NCI-H82 treated with DMSO at 0.1 percent for 48 hours (cell line): ENCODE measurements around the gene AKR1C3.
"Not testable (repeated sequence)": the region's sequence is repeated elsewhere in the genome, so short reads cannot be mapped to it uniquely, and the experiment has no call there.

Experiments used
- DNase-seq: peaks from one replicate; lab custom pipeline; 2025; ENCODE audit not compliant: unreplicated experiment; lab: John Stamatoyannopoulos, UW

AKR1C3 gene

GRCh38 chr10:5136468-5137087, 42.4 kb downstream of the AKR1C3 start:
- no peak for DNase-seq

DNA sequence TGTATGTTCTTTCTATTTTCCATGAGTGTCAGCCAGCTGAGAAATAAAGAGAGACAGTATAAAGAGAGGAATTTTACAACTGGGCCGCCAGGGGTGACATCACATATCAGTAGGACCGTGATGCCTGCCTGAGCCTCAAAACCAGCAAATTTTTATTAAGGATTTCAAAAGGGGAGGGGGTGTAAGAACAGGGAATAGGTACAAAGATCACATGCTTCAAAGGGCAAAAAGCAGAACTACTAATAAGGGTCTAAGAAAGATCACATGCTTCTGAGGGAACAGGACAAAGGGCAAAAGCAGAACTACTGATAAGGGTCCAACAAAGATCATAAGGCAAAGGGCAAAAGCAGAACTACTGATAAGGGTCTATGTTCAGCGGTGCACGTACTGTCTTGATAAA, 43.5 kb downstream of the AKR1C3 start:
- not testable (repeated sequence) for DNase-seq

DNA sequence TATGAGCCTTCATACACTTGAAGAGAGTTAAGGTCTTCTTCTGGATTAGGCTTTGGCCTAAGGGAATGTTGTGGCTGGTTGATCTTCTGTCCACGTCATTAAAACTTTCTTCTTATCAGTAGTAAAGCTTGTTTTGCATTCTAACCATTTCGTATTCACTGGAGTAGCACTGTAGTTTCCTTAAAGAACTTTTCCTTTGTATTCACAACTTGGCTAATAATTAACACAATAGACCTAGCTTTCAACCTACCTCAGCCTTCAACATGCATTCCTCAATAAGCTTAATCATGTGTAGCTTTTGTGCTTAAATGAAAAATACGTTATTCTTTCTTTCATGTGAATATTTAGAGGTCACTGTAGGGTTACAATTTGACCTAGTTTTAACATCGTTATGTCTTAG, 48.0 kb downstream of the AKR1C3 start:
- no peak for DNase-seq

DNA sequence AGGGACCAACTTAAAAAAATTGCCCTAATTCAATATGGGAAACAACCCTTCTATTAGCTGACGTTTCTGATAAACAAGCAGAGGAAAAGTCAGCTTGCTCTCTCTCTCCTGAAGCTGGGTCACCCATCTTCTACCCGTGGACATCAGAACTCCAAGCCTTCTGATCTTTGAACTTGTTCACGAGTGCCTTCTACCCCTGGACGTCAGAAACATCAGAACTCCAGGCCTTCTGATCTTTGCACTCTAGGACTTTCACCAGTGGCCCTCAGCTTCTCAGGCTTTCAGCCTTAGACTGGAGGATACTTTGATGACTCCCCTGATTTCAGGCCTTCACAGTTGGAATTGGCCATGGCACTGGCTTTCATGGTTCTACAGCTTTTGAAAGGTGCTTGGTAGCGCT, 48.9 kb downstream of the AKR1C3 start:
- DNase-seq: no peak

GRCh38 chr10:5146920-5147254, 52.7 kb downstream of the AKR1C3 start:
- DNase-seq: no peak

DNA sequence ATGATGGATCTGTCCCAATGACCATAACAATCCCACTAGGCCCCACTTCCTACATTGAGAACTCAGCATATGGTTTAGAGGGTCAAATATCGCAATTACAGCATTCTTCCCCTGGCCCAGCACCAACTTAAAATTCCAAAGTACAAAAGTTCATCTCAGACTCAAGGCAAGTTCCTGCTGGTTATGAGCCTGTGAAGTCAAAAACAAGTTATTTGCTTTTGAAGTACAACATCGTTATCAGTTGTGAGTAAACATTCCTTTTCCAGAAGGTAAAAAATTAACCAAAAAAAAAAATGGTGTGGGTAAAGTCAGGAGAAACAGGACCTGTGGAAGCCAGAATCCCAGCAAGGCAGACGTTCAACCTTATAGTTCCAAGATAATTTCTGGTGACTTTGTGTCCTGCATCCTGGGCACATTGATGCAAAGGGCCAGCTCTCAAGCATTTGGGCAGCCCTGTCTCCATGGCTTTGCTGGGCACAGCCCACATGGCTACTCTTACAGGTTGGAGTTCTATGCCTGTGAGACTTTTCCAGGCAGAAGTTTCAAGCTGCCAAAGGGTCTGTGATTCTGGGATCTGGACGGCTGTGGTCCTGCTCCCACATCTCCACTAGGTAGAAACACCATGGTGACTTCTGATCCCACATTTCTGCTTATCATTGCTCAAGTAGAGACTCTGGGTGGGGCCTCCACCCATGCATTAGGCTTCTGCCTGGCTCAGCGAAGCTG, 53.2 kb downstream of the AKR1C3 start:
- DNase-seq: no peak

DNA sequence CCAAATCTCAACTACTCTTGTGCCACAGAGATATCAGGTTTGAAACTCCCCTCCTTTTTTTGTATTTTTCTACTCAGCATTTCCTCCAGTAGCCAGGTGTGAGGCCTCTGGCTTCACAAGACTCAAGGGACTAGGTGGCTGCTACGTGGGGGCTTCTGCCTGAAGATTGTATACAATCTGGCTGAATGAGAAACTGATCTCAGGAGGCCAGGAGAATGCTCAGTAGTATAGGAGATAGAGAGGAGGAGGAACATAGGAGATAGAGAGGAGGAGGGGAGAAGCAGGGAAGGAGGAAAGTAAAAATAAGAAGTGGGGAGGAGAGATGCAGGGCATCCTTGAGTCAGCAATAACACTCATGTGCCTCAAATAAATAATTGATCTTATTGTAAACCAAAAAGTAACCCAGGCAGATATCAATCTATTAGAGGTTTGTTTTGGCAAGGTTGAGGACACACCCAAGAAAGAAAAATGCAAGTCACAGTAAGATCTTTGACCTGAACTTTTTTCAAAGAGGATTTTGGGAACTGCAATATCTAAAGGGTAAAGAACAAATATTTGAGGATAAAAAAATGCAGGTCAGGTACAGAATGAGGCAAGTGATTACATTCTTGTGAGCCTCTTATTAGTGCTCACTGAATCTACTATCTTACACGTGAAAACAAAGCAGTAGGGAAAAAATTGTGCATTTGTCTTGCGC, 53.9 kb downstream of the AKR1C3 start:
- no peak for DNase-seq

- DNase-seq: no peak
Observed at GRCh38 chr10:5148678-5149032, 54.4 kb downstream of the AKR1C3 start.

DNA sequence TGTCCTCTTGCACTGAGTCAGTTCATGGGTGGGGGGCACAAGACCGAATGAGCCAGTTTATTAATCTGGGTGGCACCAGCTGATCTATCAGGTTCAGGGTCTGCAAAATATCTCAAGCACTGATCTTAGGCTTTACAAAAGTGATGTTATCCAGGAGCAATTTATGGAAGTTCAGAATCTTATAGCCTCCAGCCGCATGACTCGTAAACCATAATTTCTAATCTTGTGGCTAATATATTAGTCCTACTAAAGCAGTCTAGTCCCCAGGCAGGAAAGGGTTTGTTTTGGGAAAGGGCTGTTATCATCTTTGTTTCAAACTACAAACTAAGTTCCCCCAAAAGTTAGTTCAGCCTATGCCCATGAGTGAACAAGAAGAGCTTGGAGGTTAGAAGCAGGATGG, 56.9 kb downstream of the AKR1C3 start:
- no peak for DNase-seq

GRCh38 chr10:5155951-5156350, 61.7 kb downstream of the AKR1C3 start:
- DNase-seq: no peak
